ENCODE measurements around the gene SLX9. TPM values are rescaled to one million over a fixed set of nuclear protein-coding genes. Genes with fewer than 3 reads are reported as not detected.

Gene SLX9
- polyA plus RNA-seq, 1 donor, result 21.2 TPM

DNA sequence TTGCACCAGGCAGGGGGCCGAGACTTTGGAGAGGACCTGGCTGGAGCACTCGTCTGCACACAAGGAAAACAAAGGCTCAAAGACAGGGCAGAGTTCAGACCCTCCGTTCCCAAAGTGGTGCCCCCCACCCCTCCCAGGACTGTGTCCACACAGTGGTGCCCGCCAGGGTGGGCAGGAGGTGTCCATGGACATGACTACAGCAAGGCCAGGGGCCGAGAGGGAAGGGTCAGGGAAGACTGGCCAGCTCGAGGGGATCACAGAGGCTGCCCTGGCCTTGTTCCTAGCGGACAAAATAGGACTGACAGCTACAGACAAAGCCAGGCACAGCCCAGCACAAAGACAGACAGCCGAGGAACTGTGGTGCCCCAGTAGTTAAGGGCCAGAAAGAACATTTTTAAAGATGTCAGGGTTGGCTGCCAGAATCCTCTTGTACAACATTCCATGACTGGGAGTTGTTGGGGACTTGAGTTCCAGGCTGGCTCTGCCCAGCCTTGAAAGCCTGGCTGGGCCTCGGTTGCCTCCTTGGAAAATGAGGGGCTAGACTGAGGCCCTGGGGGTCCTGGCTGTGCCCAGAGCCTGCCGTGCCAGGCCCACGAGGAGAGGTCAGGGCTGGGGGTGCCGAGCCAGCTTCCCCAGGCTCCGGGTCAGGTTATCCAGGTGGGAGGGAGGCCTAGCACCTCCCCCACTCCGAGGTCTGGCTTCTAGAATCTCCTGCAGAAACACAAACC is 63.7 kb downstream of the SLX9 start:
- DNase-seq, result no peak

DNA sequence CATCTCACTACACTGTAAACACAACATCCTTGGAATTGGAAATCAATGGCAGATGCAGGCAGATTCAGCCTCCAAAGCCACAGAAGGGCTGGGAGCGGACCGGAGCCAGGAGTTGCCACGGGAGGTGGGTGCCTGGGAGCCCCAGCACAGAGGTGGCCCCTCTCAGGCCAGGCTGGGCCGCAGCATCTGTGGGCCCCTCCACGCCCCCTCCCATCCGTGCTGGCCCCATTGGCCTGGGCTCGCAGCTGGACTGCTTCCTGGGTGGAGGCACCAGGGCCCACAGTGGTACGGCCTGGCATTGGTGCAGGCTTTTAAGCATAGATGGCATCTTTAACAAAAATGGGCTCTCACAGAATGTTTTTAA is 64.2 kb downstream of the SLX9 start:
- no peak for DNase-seq

DNA sequence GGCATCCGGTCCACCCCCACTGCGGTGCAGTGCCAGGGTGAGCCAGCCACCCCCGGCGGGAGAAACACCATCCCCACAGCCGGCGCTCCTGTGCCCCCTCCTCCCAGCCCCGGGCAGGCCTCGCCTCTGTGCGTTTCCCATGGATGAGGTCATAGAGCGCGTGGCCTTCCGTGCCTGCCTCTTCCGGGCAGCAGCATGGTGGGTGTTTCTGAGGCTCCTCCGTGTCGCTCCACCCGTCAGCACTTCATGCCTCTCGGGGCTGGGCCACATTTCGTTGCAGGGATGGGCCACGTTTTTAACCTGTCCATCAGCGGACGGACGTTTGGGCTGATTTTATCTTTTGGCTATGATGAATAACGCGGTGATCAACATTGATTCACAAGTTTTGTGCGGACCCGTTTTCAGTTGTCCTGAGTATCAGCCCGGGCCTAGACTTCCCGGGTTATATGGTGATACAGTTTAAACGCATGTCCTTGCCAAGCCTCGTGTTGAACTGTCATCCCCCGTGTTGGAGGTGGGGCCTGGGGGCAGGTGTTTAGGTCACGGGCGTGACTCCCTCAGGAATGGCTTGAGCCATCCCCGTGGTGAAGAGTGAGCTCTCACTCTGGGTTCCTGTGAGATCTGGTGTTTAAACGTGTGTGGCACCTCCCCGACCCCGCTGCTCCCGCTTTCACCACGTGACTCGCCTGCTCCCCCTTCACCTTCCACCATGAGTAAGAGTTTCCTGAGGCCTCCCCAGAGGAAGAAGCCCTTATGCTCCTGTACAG is 64.8 kb downstream of the SLX9 start:
- no peak for DNase-seq

DNA sequence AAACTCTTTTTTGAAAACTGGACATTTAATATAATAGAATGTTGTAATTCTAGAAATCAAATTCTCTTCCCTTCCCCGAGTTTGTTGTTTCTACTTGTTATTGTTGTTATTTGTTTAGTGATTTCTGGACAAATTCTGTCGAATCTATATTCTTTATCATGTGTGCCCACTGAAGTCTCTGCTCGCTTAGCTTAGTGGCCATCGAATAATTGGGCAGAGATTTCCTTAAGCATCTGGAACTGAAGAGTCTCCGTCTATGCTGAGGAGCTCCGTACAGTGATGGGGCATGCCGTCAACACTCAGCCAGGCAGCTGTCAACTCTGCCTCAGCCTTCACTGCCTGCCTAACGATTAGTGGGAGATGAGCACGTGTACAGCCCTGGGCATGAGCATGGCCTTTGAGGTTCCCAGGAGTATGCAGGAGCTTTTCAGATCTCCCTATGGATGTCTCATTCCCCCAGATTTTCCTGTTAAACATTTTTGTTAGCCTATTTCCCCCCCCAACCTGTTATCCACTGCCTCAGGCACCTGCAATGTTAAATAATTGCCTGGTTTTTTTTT is 66.8 kb downstream of the SLX9 start:
- no peak for DNase-seq

DNA sequence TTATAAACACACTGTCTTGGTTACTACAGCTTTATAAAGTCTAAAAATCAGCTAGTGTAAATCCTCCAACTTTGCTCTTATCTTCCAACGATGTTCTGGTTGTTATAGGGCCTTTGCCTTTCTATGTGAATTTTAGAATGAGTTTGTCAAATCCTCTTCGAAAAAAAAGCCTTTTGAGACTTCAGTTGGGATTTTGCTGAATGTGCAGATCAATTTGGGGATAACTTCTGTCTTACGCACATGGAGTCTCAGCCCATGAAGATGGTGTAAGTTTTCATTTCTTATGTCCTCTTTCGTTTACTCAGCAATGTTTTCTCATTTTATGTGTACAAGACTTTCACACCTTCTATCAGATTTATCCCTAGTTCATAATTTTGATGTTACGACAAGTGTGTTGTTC is 69.8 kb downstream of the SLX9 start:
- DNase-seq, result no peak

DNA sequence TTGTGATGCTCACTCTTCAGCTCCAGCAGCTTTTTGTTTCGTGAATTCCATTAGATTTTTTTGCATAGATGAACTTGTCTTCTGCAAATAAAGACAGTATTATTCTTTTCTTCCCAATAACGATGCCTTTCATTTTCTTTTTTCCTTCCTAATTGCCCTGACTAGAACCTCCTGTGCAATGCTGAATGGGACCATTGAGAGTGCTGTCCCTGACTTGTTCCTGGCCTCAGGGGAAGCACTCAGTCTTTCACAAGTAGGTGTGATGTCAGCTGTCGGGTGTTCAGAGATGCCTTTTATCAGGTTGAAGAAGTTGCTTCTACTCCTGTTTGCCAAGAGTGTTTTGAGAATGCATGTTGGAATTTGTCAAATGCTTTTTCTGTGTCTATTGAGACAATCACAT is 70.3 kb downstream of the SLX9 start:
- DNase-seq, result no peak

DNA sequence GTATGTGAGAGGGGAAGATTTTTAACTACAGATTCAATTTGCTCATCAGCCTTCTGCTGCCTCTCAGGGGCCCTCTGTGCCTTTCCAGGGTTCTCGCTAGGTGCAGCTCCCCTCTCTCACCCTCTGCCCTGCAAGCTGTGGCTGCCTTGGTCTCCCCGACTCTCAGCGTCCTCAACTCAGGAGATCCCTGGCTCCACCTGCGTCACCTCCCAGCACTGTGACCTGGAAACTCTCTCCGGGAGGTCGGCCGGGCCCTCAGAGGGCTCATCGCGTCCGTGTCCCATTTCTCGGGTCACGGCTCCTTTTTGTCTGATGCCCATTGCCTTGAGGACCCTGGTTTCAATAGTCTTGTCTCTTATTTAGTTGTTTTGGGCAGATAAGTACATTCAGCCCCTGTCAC is 71.0 kb downstream of the SLX9 start:
- DNase-seq, result no peak

DNA sequence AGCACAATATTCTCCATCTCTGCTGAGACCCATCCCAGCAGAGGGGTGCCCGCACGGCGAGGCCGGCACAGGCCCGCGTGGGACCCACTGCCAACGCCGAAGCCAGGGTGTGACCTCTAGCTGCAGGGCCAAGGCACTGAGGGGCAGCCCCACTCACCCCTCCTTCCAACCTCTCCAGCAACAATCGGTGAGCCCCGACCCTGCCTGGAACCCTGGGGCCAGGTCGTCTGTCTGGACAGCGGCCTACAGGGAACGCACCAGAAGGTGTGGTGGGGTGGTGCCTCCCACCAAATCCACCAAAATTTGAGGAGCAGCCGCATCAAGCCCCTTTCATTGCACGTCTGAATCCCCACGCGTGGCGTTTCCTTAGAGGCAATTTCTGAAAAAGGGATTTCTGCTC is 71.6 kb downstream of the SLX9 start:
- DNase-seq, result no peak

DNA sequence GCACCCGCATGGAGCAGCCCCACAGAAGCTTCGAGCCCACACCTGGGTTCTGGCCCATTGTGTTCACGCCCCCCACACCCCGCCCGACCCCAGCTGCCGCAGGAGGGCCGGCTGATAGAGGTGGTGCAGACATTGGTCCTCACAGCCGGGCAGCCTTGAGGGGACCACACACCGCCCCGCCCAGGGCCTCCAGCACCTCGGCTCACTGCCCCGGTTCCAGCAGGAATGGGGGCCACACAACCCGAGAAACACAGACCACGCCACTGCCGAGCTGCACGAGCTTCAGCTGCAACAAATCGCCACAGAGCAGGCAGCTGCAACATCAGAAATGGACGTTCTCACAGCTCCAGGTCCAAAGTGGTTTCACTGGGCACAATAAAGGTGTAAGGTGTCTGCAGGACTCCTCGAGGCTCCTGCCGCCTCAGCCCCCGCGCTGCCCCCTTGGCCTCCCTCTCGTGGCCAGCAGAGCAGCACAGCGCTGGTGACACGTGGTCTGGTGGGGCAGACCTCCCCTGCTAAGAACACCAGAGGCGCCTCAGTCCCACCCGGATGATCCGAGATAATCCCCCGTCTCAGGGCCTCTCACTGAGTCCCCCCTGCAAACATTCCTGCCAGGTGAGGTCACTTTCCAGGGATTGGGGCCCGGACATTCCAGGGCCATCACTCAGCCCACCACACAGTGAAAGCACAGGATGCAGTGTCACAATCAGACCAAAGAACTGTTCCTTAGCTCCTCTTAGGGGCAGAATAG is 72.3 kb downstream of the SLX9 start:
- peak; percentile 63 for DNase-seq

DNA sequence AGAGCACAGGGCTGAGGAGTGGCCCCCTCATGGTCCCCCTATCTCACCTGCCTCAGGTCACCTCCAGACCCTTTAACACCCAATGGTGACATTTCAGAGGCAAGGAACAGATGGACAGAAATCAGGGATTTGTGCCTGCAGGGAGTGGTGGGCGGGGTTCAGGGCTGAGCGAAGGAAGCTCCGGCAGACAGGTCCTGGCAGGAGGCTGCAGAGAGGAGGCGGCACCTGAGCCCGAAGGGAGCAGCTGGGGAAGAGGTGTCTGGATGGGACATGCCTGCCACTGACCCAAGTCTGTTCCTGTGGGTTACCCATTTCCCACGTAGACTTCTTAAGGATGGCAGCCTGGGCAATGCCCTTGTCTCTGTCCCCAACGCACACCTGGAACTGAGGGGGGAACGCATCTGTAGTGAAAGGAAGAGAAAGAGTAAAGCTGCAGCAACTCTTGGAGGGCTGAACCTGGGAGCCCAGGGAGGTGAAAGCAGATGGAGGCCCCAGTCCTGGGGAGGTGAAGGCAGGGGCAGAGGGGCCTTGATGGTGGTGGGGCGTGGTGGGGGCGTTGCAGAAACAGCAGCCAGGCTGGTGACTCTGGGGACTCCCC is 72.9 kb downstream of the SLX9 start:
- no peak for DNase-seq

DNA sequence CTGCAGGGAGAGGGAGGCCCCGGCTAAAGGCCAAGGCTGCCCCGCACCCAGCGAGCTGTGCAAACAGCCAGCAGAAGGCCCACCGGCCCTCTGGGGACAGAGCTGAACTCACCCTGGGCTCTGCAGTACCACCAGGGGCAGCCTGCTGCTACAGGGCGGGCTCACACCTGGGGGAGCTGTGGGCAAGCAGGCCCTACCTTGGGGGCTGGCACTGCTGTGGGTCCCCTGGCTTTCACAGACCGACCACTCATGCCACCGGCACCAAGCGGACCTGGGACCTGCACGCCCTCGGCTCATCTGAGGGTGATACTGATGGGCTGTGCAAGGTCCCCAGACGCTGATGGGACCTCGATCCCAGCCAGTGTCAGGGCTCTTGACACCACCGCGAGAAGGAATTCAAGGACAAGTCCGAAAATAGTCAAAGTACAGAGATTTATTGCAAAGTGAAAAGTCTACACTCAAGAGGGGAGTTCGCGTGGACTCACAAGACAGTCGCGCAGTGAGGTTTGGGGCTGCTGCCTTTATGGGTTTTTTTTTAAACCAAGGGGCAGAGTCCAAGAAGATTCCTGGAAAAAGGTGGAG is 73.5 kb downstream of the SLX9 start:
- no peak for DNase-seq

DNA sequence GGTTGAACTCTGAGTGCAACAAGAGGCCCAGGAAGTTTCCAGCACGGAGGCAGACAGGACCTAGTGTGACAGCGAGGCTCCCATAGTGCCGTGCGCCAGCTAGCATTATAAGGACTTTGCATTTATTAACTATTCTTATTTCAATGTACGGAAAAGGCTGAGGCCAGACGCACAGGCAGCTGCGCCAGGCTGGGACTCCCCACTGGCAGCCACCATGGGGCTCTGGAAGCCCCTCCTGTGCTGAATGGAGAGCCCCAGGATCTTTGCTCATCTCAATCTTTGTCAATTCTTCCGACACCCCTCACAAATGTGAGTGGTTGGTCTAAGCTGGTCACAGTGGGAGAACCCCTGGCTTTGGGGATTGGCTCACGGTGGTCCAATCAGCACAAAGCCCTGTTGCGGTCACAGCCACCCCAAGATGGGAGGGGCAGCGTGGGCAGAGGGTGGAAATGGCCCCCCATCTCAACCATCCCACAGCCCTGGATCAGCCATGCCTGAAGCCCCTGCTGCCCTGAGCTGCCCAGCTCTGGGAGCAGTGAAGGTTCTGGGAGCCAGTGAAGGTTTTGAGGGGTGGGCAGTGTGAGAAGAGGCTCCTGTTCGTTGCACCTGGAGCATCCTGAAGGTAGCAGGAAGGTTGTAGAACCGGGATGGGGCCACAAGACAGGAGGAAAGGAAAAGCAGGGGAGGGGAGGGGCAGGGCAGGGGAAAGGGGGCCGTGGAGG is 75.1 kb downstream of the SLX9 start:
- no peak for DNase-seq

DNA sequence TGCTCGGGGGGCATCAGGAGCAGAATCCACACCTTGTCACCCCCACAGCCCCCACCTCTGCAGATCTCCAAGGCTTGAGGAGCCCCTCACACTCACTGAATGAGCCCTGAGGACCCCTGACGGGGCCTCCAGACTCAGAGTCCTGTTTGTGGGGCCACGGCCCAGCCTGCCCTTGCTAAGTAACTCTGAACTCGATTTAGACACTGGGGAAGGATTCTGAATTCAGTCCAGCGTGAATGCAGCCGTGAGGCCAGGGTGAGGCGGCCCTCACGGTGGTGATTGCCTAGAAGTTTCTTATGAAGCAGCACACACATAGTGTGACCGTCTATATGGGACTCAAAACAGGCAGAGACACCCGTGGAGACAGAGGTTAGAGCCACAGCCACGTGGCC is 75.6 kb downstream of the SLX9 start:
- no peak for DNase-seq

DNA sequence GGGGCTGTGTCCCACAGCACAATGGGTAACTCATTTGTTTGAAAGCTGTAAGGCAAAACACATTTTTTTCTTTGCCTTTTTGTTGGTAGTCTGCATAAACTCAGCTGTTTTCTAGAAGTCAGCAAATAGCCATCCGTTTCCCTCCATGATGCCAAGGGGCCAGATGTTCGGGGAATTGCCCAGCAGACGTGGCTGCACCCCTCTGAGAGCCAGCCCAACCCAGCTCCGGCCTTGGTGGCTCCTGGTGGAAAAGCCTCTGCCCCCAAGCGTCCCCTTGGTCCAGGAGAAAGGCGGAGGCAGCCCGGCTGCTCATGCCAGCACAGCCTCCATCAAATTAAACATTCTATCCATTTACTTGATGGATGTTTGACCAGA is 76.2 kb downstream of the SLX9 start:
- DNase-seq, result no peak

DNA sequence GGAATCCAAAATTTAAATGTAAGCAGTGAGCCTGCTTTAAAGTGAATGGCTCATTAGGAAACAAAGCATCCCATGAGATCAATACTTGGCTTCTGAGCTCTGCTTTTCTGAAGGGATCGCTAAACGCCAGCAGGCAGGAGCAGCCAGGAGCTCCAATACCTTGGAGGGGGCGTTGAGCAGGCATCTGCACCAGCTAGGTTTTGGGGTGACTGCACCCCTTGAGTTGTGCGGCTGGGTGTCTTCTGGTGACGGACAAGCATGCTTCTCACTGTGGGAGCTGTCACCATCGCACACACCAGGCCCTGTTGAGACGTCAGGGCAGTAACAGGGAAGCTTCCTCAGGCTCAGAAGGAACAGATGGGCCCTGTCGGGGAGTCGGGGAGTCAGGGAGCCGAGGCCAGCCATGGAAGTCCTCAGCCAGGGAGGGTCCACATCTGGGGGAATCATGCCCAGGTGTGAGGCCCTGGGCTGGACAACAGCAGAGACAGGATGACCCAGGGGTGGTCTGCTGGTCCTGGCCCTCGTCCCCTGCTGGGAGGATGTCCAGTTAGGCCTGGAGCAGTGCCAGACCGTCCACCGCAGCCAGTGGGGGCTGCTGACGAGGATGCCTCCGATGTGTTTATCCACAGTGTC is 76.7 kb downstream of the SLX9 start:
- DNase-seq, result no peak

DNA sequence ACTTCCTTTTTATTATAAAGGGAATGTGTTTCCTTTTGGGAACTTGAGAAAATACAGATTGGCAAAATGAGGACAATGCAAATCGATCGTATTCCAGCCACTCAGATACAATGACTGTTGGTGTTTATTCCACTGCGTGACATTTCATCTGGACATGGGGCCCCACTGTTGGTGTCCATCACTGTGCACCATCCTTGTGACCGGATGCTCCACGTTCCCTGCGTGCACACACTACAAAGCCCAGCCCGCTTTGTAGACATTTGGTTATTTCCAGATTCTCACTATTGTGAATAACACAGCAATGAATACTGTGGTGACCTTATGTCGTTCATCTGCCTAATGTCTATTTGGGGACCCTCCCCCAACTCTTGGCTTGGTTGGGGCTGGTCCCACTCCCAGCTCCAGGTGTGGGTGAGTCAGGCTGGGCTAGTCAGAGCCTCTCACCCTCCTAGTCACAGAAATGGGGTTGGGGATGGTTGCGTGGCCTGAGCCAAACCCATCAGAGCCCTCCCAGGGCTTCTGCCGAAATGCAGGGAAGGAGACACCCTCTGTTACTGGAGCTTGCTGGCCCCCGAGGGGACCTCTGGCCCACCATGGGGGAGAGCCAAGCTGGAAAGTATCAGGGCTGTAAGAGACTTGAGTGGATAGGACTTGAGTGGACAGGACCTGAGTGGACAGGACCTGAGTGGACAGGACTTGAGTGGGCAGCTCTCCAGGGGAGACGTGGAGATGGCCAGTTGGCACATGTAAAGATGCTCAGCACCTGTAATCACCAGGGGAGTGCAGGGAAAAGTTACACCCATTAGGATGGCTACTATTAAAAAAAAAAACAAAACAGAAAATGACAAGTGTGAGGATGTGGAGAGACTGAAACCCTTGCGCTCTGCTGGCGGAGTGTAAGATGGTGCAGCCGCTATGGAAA is 77.5 kb downstream of the SLX9 start:
- DNase-seq, result no peak

DNA sequence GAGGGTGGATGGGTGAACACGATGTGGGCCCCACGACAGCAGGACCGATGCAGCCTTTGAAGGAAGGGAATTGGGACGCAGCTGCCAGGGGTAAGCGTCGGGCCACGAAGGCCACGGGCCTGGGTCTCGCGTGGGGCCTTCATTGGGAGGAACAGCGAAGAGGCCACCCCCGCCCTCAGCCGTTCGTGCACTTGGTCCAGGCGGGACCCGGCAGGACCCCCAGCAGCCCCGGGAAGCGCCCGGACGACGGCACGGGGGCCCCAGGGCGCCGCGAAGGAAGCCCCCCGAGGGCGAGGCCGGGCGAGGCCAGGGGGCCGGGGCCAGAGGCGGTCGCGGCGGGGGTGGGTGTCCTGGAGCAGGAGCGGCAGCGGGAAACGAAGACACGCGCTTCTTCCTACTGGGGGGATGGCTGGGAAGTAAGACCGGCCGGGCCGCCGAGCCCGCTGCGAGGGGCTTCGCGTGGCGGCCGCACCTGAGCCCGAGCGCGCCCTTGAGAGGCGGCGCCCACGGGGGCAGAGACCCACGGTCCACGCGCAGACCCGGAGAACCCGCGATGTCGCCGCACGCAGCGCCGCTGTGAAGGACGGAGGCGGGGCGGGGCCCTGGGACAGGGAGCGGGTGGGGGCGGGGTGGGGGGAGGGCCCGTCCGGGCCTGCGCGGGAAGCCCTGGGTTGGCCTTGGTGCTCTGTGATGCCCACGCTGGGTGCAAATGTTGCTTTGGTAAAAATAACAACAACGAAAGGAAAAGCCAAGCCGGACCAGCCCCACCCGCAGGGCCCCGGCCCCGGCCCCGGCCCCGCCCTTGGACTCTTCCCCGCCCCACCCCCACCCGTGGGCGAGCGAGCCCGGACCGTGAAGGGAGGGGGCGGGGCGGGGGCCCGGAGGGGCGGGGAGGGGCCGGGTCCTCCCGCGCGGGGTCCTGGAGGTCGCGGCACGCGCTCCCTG is 78.6 kb downstream of the SLX9 start:
- DNase-seq, result no peak

DNA sequence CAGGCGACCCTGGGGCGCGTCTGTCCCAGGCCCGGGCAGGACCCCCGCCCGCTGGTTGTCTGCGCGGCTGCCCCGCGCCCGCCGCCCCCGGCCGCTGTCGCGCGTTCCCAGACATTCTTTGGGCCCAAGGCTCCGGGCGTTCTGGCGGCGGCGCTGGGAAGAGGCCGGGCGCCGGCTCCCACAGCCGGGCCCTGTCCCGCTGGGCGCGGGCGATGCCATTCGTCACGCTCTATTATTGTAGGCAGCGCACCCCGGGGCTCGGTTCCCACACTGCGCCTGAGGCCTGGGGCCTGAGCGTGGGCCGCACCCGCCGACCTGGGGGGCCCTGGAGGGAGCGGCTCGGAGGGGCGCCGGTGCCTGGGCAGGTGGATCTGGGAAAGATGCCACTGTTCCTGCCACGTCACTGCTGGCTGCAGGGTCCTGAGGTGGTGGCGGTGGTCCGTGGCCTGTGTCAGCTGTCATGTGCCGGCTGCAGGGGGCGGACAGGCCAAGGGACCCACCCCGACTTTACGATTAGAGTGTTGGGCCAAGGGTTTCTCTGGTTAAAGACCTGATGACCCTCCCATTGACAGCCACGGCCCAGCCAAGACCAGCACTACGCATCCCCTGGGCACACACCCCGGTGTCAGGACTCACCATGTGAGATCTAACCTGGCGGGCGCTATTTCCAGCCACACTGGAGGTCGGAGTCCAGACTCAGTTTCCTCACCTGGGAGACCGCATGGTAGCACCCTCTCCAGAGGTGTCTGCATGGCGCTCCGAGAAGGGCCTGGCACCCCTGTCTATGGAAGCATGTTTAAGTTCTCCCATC is 79.5 kb downstream of the SLX9 start:
- DNase-seq, result no peak
